Stimulated activated CD4-positive, alpha-beta T cell treated with anti-CD3 and anti-CD28 coated beads, Interleukin-2, amount 100 ng/mL, for 4 hours (primary cell): Measurements from ENCODE around the gene ANGPTL8.
A peak's percentile ranks its signal among the peaks of the same experiment; 100 is the strongest.

Experiments
- DNase-seq: peaks from one replicate; pipeline ENCODE4 v3.0.0-alpha.2; 2020; ENCODE audit warnings: low read depth

The ANGPTL8 gene

GRCh38 chr19:11203194-11204075 lies 36.0 kb upstream of the ANGPTL8 start:
- peak; percentile 13 for DNase-seq

- no peak for DNase-seq
These were observed 35.3 kb upstream of the ANGPTL8 start for GRCh38 chr19:11204076-11204602.

GRCh38 chr19:11204943-11205349 lies 34.5 kb upstream of the ANGPTL8 start:
- no peak for DNase-seq

GRCh38 chr19:11205939-11206570 lies 33.4 kb upstream of the ANGPTL8 start:
- no peak for DNase-seq

DNA sequence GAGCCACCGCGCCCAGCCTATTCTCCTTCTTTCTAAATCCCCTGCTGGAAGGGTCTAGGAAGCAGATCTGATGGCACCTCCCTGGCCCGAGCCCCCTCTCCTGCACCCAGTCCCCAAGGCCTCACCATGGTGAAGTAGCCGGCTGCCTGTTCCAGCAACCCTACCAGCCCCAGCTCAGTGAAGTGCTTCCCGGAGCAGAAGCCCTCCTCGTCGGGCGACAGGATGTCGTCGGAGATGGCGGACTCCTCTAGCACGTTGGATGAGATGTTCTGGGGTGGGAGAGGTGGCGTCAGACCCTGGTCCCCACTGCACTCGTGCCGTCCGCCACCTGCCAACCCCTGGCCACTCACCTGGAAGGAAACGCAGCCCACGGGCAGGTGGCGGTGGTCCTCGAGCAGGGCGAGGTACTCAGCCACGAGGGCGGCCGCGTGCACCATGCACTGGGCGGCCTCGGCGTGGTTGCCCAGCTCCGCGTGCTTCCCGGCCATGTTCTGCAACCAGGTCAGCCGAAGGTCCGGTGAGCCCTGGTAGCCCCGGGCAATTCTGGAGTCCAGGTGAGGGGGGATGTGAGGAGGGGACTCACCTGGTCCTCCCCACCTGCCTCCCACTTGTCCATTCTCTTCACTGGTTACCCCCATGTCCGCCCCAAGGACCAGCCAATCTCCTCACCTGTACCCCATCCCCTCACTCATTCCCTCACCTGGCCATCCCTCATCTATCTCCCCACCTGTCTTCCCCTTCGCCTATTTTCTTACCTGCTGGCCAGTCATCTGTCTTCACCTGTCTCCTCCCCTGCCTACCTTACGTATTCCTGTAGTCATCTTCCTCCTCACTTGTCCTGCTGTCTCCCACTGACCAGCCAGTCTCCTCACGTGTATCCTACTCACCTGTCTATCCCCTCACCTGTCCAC lies 30.6 kb upstream of the ANGPTL8 start:
- no peak for DNase-seq

DNA sequence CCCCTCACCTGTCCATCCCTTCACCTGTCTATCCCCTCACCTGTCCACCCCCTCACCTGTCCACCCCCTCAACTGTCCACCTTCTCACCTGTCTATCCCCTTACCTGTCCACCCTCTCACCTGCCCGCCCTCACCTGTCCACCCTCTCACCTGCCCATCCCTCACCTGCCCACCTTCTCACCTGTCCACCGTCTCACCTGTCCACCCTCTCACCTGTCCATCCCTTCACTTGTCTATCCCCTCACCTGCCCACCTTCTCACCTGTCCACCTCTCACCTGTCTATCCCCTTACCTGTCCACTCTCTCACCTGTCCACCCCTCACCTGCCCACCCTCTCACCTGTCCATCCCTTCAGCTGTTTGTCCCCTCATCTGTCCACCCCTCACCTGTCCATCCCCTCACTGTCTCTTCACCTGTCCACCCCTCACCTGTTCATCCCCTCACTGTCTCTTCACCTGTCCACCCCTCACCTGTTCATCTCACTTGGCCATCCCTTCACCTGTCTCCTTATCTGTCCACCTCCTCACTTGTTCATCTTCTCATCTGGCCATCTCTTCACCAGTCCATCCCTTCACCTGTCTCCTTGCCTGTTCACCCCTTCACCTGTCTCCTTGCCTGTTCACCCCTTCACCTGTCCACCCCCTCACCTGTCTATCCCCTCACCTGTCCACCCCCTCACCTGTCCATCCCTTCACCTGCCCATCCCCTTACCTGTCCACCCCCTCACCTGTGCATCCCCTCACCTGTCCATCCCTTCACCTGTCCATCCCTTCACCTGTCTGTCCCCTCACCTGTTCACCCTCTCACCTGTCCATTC lies 29.4 kb upstream of the ANGPTL8 start:
- DNase-seq: no peak

GRCh38 chr19:11210656-11210928 lies 28.8 kb upstream of the ANGPTL8 start:
- DNase-seq: no peak

DNA sequence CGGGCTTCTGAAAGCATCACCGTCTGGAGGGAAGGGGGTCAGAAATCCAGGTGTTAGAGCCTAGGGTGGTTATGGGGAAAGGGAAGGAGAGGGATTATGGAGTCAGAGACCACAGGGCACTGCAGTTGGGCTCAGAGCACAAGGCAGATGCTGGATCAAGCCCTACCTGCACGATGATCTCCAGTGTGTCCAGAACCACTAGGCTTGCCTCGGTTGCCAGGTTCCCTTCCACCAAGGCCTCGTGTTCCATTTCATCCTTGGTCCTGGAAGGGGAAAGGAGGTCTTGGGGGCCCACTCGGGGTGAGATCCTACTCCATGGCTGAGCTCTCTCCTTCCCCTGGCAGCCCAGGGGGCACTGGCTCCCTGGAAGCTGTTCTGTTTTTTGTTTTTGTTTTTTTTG lies 25.0 kb upstream of the ANGPTL8 start:
- no peak for DNase-seq

DNA sequence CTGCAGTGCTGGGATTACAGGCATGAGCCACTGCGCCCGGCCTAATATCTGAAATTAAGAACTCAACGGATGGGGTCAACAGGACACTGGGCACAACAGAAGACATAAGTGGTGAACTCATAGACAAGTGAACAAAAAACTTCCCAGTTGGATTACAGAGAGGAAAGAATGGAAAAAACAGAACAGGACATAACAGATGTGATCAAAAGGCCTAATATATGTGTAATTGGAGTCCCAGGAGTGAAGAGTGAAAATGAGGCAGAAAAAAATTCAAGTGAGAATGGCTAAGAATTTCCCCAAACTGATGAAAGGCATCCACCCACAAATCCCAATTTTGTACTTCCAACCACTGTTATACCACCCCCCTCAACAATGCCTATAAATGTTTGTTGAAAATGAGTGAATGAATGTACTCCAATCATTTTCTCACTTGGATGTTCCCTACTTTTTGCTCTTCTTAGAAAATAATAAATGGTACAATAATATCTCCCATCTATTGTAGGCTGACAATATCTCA lies 18.3 kb upstream of the ANGPTL8 start:
- DNase-seq: no peak

DNA sequence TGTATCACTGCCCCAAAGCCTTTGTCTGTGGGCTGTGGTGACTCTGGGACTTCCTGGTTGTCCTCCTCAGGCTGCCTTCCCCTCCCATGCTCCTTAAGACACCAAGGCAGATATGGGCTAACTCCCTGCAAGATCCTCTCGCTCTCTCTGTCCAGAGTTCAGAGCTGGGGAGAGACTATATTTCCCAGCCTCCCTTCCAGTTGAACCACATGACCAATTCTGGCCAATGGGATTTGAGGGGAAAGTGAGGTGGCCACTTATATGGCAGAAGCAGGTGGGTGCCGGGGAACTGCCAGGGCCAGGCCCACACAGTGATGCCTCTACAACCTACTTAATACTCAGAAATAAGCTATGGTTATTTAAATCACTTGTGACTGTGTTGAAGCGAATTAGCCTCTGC lies 16.2 kb upstream of the ANGPTL8 start:
- DNase-seq: no peak

GRCh38 chr19:11224429-11224828 lies 15.0 kb upstream of the ANGPTL8 start:
- no peak for DNase-seq

GRCh38 chr19:11225172-11225571 lies 14.2 kb upstream of the ANGPTL8 start:
- no peak for DNase-seq

- no peak for DNase-seq
These were observed 13.6 kb upstream of the ANGPTL8 start for GRCh38 chr19:11225815-11226214.

DNA sequence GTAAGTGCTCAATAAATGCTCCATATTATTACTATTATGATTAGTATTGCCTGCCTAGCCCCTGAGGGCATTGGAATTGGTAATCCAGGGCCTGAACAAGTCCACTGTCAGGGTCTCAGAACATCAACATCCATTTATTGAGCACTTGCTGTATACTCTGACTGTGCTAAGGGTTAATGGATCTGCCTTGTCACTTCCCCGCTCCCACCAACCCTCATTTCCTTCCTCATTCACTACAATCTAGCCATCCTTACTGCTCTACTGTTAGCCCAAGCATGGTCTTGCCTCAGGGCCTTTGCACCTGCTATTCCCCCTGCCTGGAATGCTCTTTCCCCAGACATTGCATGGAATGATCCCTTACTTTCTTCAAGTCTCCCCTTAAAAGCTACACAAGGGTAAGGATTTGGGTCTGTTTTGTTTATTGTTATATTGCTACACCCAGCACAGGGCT lies 12.7 kb upstream of the ANGPTL8 start:
- no peak for DNase-seq

GRCh38 chr19:11227195-11227886 lies 12.1 kb upstream of the ANGPTL8 start:
- DNase-seq: no peak

GRCh38 chr19:11230621-11231386 lies 8.6 kb upstream of the ANGPTL8 start:
- DNase-seq: no peak

DNA sequence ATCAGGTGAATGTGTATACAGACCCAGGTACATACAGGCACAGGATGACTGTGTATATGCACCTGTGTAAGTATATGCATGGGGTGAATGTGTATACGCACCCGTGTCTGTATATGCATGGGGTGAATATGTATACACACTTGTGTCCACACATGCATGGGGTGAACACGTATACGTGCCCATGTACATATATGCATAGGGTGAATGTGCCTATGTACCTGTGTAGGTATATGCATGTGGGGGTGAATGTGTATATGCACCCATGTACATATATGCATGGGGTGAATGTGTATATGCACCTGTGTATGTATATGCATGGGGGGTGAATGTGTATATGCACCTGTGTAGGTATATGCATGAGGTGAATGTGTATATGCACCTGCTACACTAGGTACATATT lies 6.9 kb upstream of the ANGPTL8 start:
- no peak for DNase-seq

- DNase-seq: no peak
These were observed 6.3 kb upstream of the ANGPTL8 start for GRCh38 chr19:11233073-11233472.

GRCh38 chr19:11234486-11235075 lies 4.8 kb upstream of the ANGPTL8 start:
- DNase-seq: no peak
